Erythroblast (primary cell): ENCODE measurements around the gene AZIN2.

Source experiments
- GATA1 ChIP-seq: IDR thresholded peaks from 2 replicates; pipeline ENCODE4 v1.6.1; 2011; ENCODE audit warnings: low read depth, mild to moderate bottlenecking, control low read depth, low read length, moderate library complexity
- POLR2A ChIP-seq: IDR thresholded peaks from 2 replicates; pipeline ENCODE4 v1.6.1; 2011; ENCODE audit warnings: mild to moderate bottlenecking, low read length

DNA sequence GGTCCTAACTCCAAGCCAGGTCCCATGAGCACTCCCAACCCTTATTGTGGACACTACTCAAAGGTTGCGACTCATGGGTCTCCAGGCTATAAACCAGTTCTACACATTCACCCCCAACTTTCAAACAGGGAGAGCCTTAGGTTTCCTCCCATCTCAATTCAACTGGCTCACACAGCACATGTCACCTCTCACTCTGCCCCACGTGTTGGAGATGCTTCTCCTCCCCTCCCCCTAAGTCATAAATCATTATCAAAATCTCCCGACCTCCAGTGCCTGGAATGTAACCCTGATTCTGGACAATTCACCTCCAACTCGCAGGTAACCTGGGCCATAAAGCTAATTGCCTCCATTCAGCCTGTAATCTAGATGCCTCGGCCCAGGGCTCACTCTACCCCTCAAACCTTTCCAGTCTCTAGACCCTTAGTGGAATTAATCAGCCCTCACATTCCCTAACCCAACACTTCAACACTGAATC is 44.9 kb upstream of the AZIN2 start:
- TF ChIP-seq POLR2A (no peak), GATA1 (no peak)
